ENCODE results near the gene VWC2. TPM values are rescaled to one million over a fixed set of nuclear protein-coding genes. Genes with fewer than 3 reads are reported as not detected.
"Not testable (repeated sequence)": the region's sequence is repeated elsewhere in the genome, so short reads cannot be mapped to it uniquely, and the experiment has no call there.

The VWC2 gene
- total RNA-seq, 2 experiments from 2014 or later: not detected

GRCh38 chr7:49848211-49848841 is 74.9 kb downstream of the VWC2 start:
- no peak overlapping the region for H3K4me3 Mint-ChIP-seq
- H3K27me3 Mint-ChIP-seq: no peaks in the 10 kb centered on the region
- H3K4me1 Mint-ChIP-seq: no peaks in the 10 kb centered on the region
- no peak for ATAC-seq (ENCODE audit: low read depth)
- H3K36me3 Mint-ChIP-seq: no peaks in the 10 kb centered on the region
- no peak overlapping the region for H3K27ac Mint-ChIP-seq
- DNase-seq: no peak
- H3K9me3 Mint-ChIP-seq: no peaks in the 10 kb centered on the region
- POLR2A ChIA-PET: no interaction called here

- Mint-ChIP-seq H3K36me3 (no peaks in the 10 kb centered on the region), H3K27me3 (no peaks in the 10 kb centered on the region), H3K9me3 (no peaks in the 10 kb centered on the region), H3K4me1 (no peaks in the 10 kb centered on the region), H3K4me3 (no peak overlapping the region), H3K27ac (no peak overlapping the region)
- POLR2A ChIA-PET: no interaction called here
- ATAC-seq (ENCODE audit: low read depth) (no peak), DNase-seq (no peak)
Measured at GRCh38 chr7:49850921-49851613, 77.6 kb downstream of the VWC2 start.

- H3K4me1 Mint-ChIP-seq; H3K27me3 Mint-ChIP-seq; H3K9me3 Mint-ChIP-seq; H3K36me3 Mint-ChIP-seq; POLR2A ChIA-PET; ATAC-seq (ENCODE audit: low read depth); H3K4me3 Mint-ChIP-seq; H3K27ac Mint-ChIP-seq; DNase-seq: not testable (repeated sequence)
Measured at GRCh38 chr7:49851614-49851934, 78.1 kb downstream of the VWC2 start.

GRCh38 chr7:49852619-49853462 is 79.4 kb downstream of the VWC2 start:
- no peaks in the 10 kb centered on the region for H3K27me3 Mint-ChIP-seq
- no peak overlapping the region for H3K4me3 Mint-ChIP-seq
- no peaks in the 10 kb centered on the region for H3K4me1 Mint-ChIP-seq
- POLR2A ChIA-PET: no interaction called here
- H3K36me3 Mint-ChIP-seq: no peaks in the 10 kb centered on the region
- DNase-seq: no peak
- peak; percentile 30 for ATAC-seq (ENCODE audit: low read depth)
- no peaks in the 10 kb centered on the region for H3K9me3 Mint-ChIP-seq
- H3K27ac Mint-ChIP-seq: no peak overlapping the region

GRCh38 chr7:49855281-49855980 is 82.0 kb downstream of the VWC2 start:
- Mint-ChIP-seq H3K4me3 (no peak overlapping the region), H3K4me1 (no peaks in the 10 kb centered on the region), H3K27ac (no peak overlapping the region), H3K36me3 (no peaks in the 10 kb centered on the region), H3K27me3 (no peaks in the 10 kb centered on the region), H3K9me3 (no peaks in the 10 kb centered on the region)
- no peak for ATAC-seq (ENCODE audit: low read depth)
- POLR2A ChIA-PET: no interaction called here
- no peak for DNase-seq

- DNase-seq: no peak
- no peaks in the 10 kb centered on the region for H3K36me3 Mint-ChIP-seq
- peaks cover 5% of the 10 kb centered on the region for H3K27me3 Mint-ChIP-seq
- H3K27ac Mint-ChIP-seq: no peak overlapping the region
- no peak overlapping the region for H3K4me3 Mint-ChIP-seq
- H3K4me1 Mint-ChIP-seq: no peaks in the 10 kb centered on the region
- H3K9me3 Mint-ChIP-seq: no peaks in the 10 kb centered on the region
- POLR2A ChIA-PET: no interaction called here
- no peak for ATAC-seq (ENCODE audit: low read depth)
Measured at GRCh38 chr7:49860293-49860692, 86.9 kb downstream of the VWC2 start.

- no peak for DNase-seq
- no peak overlapping the region for H3K4me3 Mint-ChIP-seq
- POLR2A ChIA-PET: no interaction called here
- peaks cover 5% of the 10 kb centered on the region for H3K27me3 Mint-ChIP-seq
- H3K4me1 Mint-ChIP-seq: no peaks in the 10 kb centered on the region
- no peak for ATAC-seq (ENCODE audit: low read depth)
- no peaks in the 10 kb centered on the region for H3K36me3 Mint-ChIP-seq
- H3K27ac Mint-ChIP-seq: no peak overlapping the region
- no peaks in the 10 kb centered on the region for H3K9me3 Mint-ChIP-seq
Measured at GRCh38 chr7:49866076-49866735, 92.8 kb downstream of the VWC2 start.

GRCh38 chr7:49866910-49867309 is 93.5 kb downstream of the VWC2 start:
- POLR2A ChIA-PET: no interaction called here
- H3K4me3 Mint-ChIP-seq: no peak overlapping the region
- peaks cover 5% of the 10 kb centered on the region for H3K27me3 Mint-ChIP-seq
- no peak for DNase-seq
- H3K36me3 Mint-ChIP-seq: no peaks in the 10 kb centered on the region
- H3K4me1 Mint-ChIP-seq: no peaks in the 10 kb centered on the region
- no peak for ATAC-seq (ENCODE audit: low read depth)
- H3K9me3 Mint-ChIP-seq: no peaks in the 10 kb centered on the region
- H3K27ac Mint-ChIP-seq: no peak overlapping the region

- POLR2A ChIA-PET: no interaction called here
- Mint-ChIP-seq H3K27me3 (no peaks in the 10 kb centered on the region), H3K4me1 (no peaks in the 10 kb centered on the region), H3K9me3 (no peaks in the 10 kb centered on the region), H3K36me3 (no peaks in the 10 kb centered on the region), H3K27ac (no peak overlapping the region), H3K4me3 (no peak overlapping the region)
- no peak for DNase-seq
- no peak for ATAC-seq (ENCODE audit: low read depth)
Measured at GRCh38 chr7:49873420-49873819, 100.0 kb downstream of the VWC2 start.

- H3K4me3 Mint-ChIP-seq: no peak overlapping the region
Measured at GRCh38 chr7:49875336-49875735, 101.9 kb downstream of the VWC2 start.

GRCh38 chr7:49876202-49876601 is 102.8 kb downstream of the VWC2 start:
- Mint-ChIP-seq H3K4me3 (no peak overlapping the region), H3K36me3 (no peaks in the 10 kb centered on the region), H3K4me1 (no peaks in the 10 kb centered on the region), H3K27ac (no peak overlapping the region), H3K27me3 (no peaks in the 10 kb centered on the region), H3K9me3 (no peaks in the 10 kb centered on the region)
- DNase-seq (no peak), ATAC-seq (ENCODE audit: low read depth) (no peak)
- POLR2A ChIA-PET: no interaction called here

More at GRCh38 chr7:49875336-49875735, 101.9 kb downstream of the VWC2 start:
- no peak overlapping the region for H3K27ac Mint-ChIP-seq
- ATAC-seq (ENCODE audit: low read depth): no peak
- H3K36me3 Mint-ChIP-seq: no peaks in the 10 kb centered on the region
- DNase-seq: no peak
- no peaks in the 10 kb centered on the region for H3K9me3 Mint-ChIP-seq
- POLR2A ChIA-PET: no interaction called here
- H3K27me3 Mint-ChIP-seq: no peaks in the 10 kb centered on the region
- no peaks in the 10 kb centered on the region for H3K4me1 Mint-ChIP-seq

GRCh38 chr7:49878089-49878488 is 104.7 kb downstream of the VWC2 start:
- Mint-ChIP-seq H3K4me3 (no peak overlapping the region), H3K4me1 (no peaks in the 10 kb centered on the region), H3K9me3 (no peaks in the 10 kb centered on the region), H3K36me3 (no peaks in the 10 kb centered on the region), H3K27ac (no peak overlapping the region), H3K27me3 (no peaks in the 10 kb centered on the region)
- DNase-seq: no peak
- ATAC-seq (ENCODE audit: low read depth): no peak
- POLR2A ChIA-PET: no interaction called here

- Mint-ChIP-seq H3K27me3 (no peaks in the 10 kb centered on the region), H3K4me1 (no peaks in the 10 kb centered on the region), H3K4me3 (no peak overlapping the region), H3K36me3 (no peaks in the 10 kb centered on the region), H3K9me3 (no peaks in the 10 kb centered on the region), H3K27ac (no peak overlapping the region)
- DNase-seq (no peak), ATAC-seq (ENCODE audit: low read depth) (no peak)
- POLR2A ChIA-PET: no interaction called here
Measured at GRCh38 chr7:49878627-49879026, 105.2 kb downstream of the VWC2 start.

All from activated naive CD8-positive, alpha-beta T cell treated with anti-CD3 and anti-CD28 coated beads, Interleukin-2, amount 10 ng/mL, durations not matched to agents 7 days and 5 days (primary cell).